RWPE1 (cell line): ENCODE measurements around the gene PLEKHD1.
A peak's percentile ranks its signal among the peaks of the same experiment; 100 is the strongest.

Experiments
- CTCF ChIA-PET: fragments of 350-600 bp; sonication (Branson Sonifier 250); formaldehyde crosslinking; extraction: SDS; loops from one replicate; lab custom pipeline; 2021; lab: Yijun Ruan, JAX
- POLR2A ChIA-PET: fragments of 400-600 bp; formaldehyde crosslinking; extraction: SDS; loops from one replicate; lab custom pipeline; 2020; ENCODE audit warnings: antibody characterized with exemption; ENCODE audit not compliant: low non-redundant PET; lab: Yijun Ruan, JAX
- DNase-seq: peaks from one replicate; pipeline ENCODE4 v3.0.0; 2012; ENCODE audit warnings: low spot score
- H3K27ac ChIP-seq: fragments of 450-650 bp; 2 replicates; pipeline ENCODE4 v1.5.1; 2017
- CTCF ChIP-seq: fragments of 450-650 bp; conservative IDR thresholded peaks from 2 replicates; pipeline ENCODE4 v1.5.1; 2017; ENCODE audit warnings: low read depth, mild to moderate bottlenecking

The PLEKHD1 gene

GRCh38 chr14:69542311-69542710, 57.8 kb downstream of the PLEKHD1 start:
- DNase-seq, result no peak
- ChIA-PET POLR2A (no interaction called here), CTCF (interaction anchor here (1.2 to 1.4 kb wide), 2 partner anchors 33 to 185 kb away, joined by 3 to 4 read pairs; partner anchors contain the start of gene CCDC177)
- no peak overlapping the region for H3K27ac ChIP-seq
- no peak for TF ChIP-seq CTCF

GRCh38 chr14:69543341-69544115, 59.0 kb downstream of the PLEKHD1 start:
- TF ChIP-seq CTCF, result no peak
- CTCF ChIA-PET, result interaction anchor here (1.2 to 1.4 kb wide), 3 partner anchors 13 to 184 kb away, joined by 3 to 5 read pairs (median 4); partner anchors contain the start of gene CCDC177
- POLR2A ChIA-PET, result no interaction called here
- H3K27ac ChIP-seq, result peak overlapping the region; percentile 63
- DNase-seq, result peak; percentile 86

GRCh38 chr14:69547701-69548348, 63.3 kb downstream of the PLEKHD1 start:
- TF ChIP-seq CTCF, result peak; percentile 67
- ChIA-PET CTCF (interaction anchor here (0.6 to 1.6 kb wide), 4 partner anchors 10 to 649 kb away, joined by 3 to 8 read pairs (median 6); partner anchors contain the start of gene CCDC177), POLR2A (no interaction called here)
- DNase-seq, result no peak
- no peak overlapping the region for H3K27ac ChIP-seq

GRCh38 chr14:69548566-69548965, 64.0 kb downstream of the PLEKHD1 start:
- H3K27ac ChIP-seq, result no peak overlapping the region
- CTCF ChIA-PET, result interaction anchor here (0.9 to 1.6 kb wide), 2 partner anchors 9 to 26 kb away, joined by 5 to 8 read pairs; partner anchors contain the start of gene CCDC177
- no peak for DNase-seq
- POLR2A ChIA-PET, result no interaction called here
- TF ChIP-seq CTCF, result no peak

GRCh38 chr14:69551511-69551910, 67.0 kb downstream of the PLEKHD1 start:
- TF ChIP-seq CTCF, result no peak
- DNase-seq, result no peak
- CTCF ChIA-PET, result no interaction called here
- POLR2A ChIA-PET, result no interaction called here
- H3K27ac ChIP-seq, result no peak overlapping the region

GRCh38 chr14:69553252-69553651, 68.7 kb downstream of the PLEKHD1 start:
- ChIA-PET POLR2A (no interaction called here), CTCF (interaction anchor here (0.7 kb wide), 1 partner anchor 34 kb away, joined by 3 read pairs; no protein-coding TSS in a partner anchor)
- H3K27ac ChIP-seq, result no peak overlapping the region
- no peak for DNase-seq
- no peak for TF ChIP-seq CTCF
